Activated T-helper 2 cell treated with anti-CD3 and anti-CD28 coated beads, Interferon-gamma antibody, Interleukin-2, Interleukin-4, amounts not matched to agents 10 μg/mL and 5 μg/mL and 100 μg/mL, durations not matched to agents 14 hours and 24 hours and 36 hours (primary cell): ENCODE measurements around the gene GSG1L. TPM values are rescaled to one million over a fixed set of nuclear protein-coding genes. Genes with fewer than 3 reads are reported as not detected.
"Not testable (repeated sequence)": the region's sequence is repeated elsewhere in the genome, so short reads cannot be mapped to it uniquely, and the experiment has no call there.

Source experiments
- DNase-seq: peaks from one replicate; pipeline ENCODE4 v3.0.0; 2021; ENCODE audit warnings: low spot score
- H3K27ac Mint-ChIP-seq: one replicate; pipeline ENCODE4 v1.8.0; 2021; ENCODE audit warnings: mixed read lengths
- H3K27me3 Mint-ChIP-seq: one replicate; pipeline ENCODE4 v1.8.0; 2021; ENCODE audit warnings: low read depth, mixed read lengths
- H3K36me3 Mint-ChIP-seq: one replicate; pipeline ENCODE4 v1.8.0; 2021; ENCODE audit warnings: low read depth, mixed read lengths
- H3K4me1 Mint-ChIP-seq: one replicate; pipeline ENCODE4 v1.8.0; 2021; ENCODE audit warnings: low read depth, mixed read lengths
- H3K4me3 Mint-ChIP-seq: one replicate; pipeline ENCODE4 v1.8.0; 2021; ENCODE audit warnings: low read depth, mild to moderate bottlenecking, moderate library complexity, mixed read lengths
- H3K9me3 Mint-ChIP-seq: one replicate; pipeline ENCODE4 v1.8.0; 2021; ENCODE audit warnings: mixed read lengths
- intact Hi-C: fragments of 100-400 bp; cut with micrococcal nuclease; formaldehyde crosslinking; loops from one replicate; pipeline ENCODE4 v1.15.1; 2023
- total RNA-seq: library from RNA; stranded (reverse); gene quantifications from 2 replicates; pipeline ENCODE4 v1.2.3, GENCODE V29; 2022

GSG1L gene
- total RNA-seq, 1 donor from 2014 or later, result not detected

GRCh38 chr16:27994686-27995085, 68.8 kb downstream of the GSG1L start:
- Mint-ChIP-seq H3K36me3 (peaks cover 2% of the 10 kb centered on the region), H3K4me1 (peaks cover 21% of the 10 kb centered on the region), H3K4me3 (no peak overlapping the region), H3K27ac (no peak overlapping the region), H3K9me3 (peaks cover 20% of the 10 kb centered on the region), H3K27me3 (no peaks in the 10 kb centered on the region)
- no peak for DNase-seq
- intact Hi-C loops, result no loop called here

GRCh38 chr16:27993587-27993986, 69.9 kb downstream of the GSG1L start:
- Mint-ChIP-seq H3K27ac (no peak overlapping the region), H3K27me3 (no peaks in the 10 kb centered on the region), H3K4me1 (peaks cover 21% of the 10 kb centered on the region), H3K36me3 (peaks cover 2% of the 10 kb centered on the region), H3K4me3 (no peak overlapping the region), H3K9me3 (peaks cover 20% of the 10 kb centered on the region)
- no peak for DNase-seq
- intact Hi-C loops, result no loop called here

GRCh38 chr16:27991876-27992275, 71.6 kb downstream of the GSG1L start:
- Mint-ChIP-seq H3K4me1 (peaks cover 21% of the 10 kb centered on the region), H3K36me3 (peaks cover 2% of the 10 kb centered on the region), H3K27ac (no peak overlapping the region), H3K27me3 (no peaks in the 10 kb centered on the region), H3K4me3 (no peak overlapping the region), H3K9me3 (peaks cover 20% of the 10 kb centered on the region)
- intact Hi-C loops, result no loop called here
- DNase-seq, result no peak

- Mint-ChIP-seq H3K27ac (no peak overlapping the region), H3K4me3 (no peak overlapping the region), H3K27me3 (no peaks in the 10 kb centered on the region)
Observed at GRCh38 chr16:27985981-27986380, 77.5 kb downstream of the GSG1L start.

GRCh38 chr16:27984121-27984520, 79.4 kb downstream of the GSG1L start:
- no peak overlapping the region for H3K4me3 Mint-ChIP-seq
- peaks cover 2% of the 10 kb centered on the region for H3K27me3 Mint-ChIP-seq
- H3K9me3 Mint-ChIP-seq, result no peaks in the 10 kb centered on the region
- H3K27ac Mint-ChIP-seq, result no peak overlapping the region
- DNase-seq, result no peak
- H3K36me3 Mint-ChIP-seq, result no peaks in the 10 kb centered on the region
- H3K4me1 Mint-ChIP-seq, result no peaks in the 10 kb centered on the region
- intact Hi-C loops, result no loop called here

More at GRCh38 chr16:27985981-27986380, 77.5 kb downstream of the GSG1L start:
- H3K4me1 Mint-ChIP-seq, result no peaks in the 10 kb centered on the region
- intact Hi-C loops, result no loop called here
- no peaks in the 10 kb centered on the region for H3K36me3 Mint-ChIP-seq
- no peak for DNase-seq
- H3K9me3 Mint-ChIP-seq, result no peaks in the 10 kb centered on the region

GRCh38 chr16:27983244-27983643, 80.3 kb downstream of the GSG1L start:
- Mint-ChIP-seq H3K36me3 (no peaks in the 10 kb centered on the region), H3K9me3 (no peaks in the 10 kb centered on the region), H3K27ac (no peak overlapping the region), H3K4me1 (no peaks in the 10 kb centered on the region), H3K4me3 (no peak overlapping the region), H3K27me3 (peaks cover 2% of the 10 kb centered on the region)
- intact Hi-C loops, result no loop called here
- no peak for DNase-seq

GRCh38 chr16:27982184-27982583, 81.3 kb downstream of the GSG1L start:
- DNase-seq, result no peak
- Mint-ChIP-seq H3K4me1 (no peaks in the 10 kb centered on the region), H3K36me3 (no peaks in the 10 kb centered on the region), H3K4me3 (no peak overlapping the region), H3K27me3 (peaks cover 2% of the 10 kb centered on the region), H3K9me3 (no peaks in the 10 kb centered on the region), H3K27ac (no peak overlapping the region)
- intact Hi-C loops, result no loop called here

GRCh38 chr16:27980919-27981700, 82.4 kb downstream of the GSG1L start:
- intact Hi-C loops, result no loop called here
- Mint-ChIP-seq H3K4me3 (no peak overlapping the region), H3K4me1 (no peaks in the 10 kb centered on the region), H3K36me3 (no peaks in the 10 kb centered on the region), H3K9me3 (no peaks in the 10 kb centered on the region), H3K27me3 (peaks cover 2% of the 10 kb centered on the region), H3K27ac (no peak overlapping the region)
- DNase-seq, result no peak

GRCh38 chr16:27980076-27980775, 83.3 kb downstream of the GSG1L start:
- H3K27ac Mint-ChIP-seq, result no peak overlapping the region
- H3K4me1 Mint-ChIP-seq, result no peaks in the 10 kb centered on the region
- H3K36me3 Mint-ChIP-seq, result no peaks in the 10 kb centered on the region
- H3K9me3 Mint-ChIP-seq, result no peaks in the 10 kb centered on the region
- DNase-seq, result no peak
- intact Hi-C loops, result no loop called here
- H3K27me3 Mint-ChIP-seq, result peaks cover 4% of the 10 kb centered on the region
- H3K4me3 Mint-ChIP-seq, result no peak overlapping the region

- H3K9me3 Mint-ChIP-seq, H3K27me3 Mint-ChIP-seq, H3K4me1 Mint-ChIP-seq, H3K36me3 Mint-ChIP-seq, H3K27ac Mint-ChIP-seq, H3K4me3 Mint-ChIP-seq, intact Hi-C loops, DNase-seq: not testable (repeated sequence)
Observed at GRCh38 chr16:27979668-27980067, 83.8 kb downstream of the GSG1L start.

GRCh38 chr16:27978876-27979275, 84.6 kb downstream of the GSG1L start:
- no peak for DNase-seq
- Mint-ChIP-seq H3K4me1 (no peaks in the 10 kb centered on the region), H3K9me3 (no peaks in the 10 kb centered on the region), H3K27me3 (peaks cover 4% of the 10 kb centered on the region), H3K27ac (no peak overlapping the region), H3K4me3 (no peak overlapping the region), H3K36me3 (no peaks in the 10 kb centered on the region)
- intact Hi-C loops, result no loop called here

- Mint-ChIP-seq H3K27me3 (peaks cover 4% of the 10 kb centered on the region), H3K36me3 (no peaks in the 10 kb centered on the region), H3K27ac (no peak overlapping the region), H3K4me1 (no peaks in the 10 kb centered on the region), H3K9me3 (no peaks in the 10 kb centered on the region), H3K4me3 (no peak overlapping the region)
- no peak for DNase-seq
- intact Hi-C loops, result no loop called here
Observed at GRCh38 chr16:27977966-27978365, 85.5 kb downstream of the GSG1L start.

- H3K36me3 Mint-ChIP-seq, result no peaks in the 10 kb centered on the region
- H3K27ac Mint-ChIP-seq, result no peak overlapping the region
- no peaks in the 10 kb centered on the region for H3K4me1 Mint-ChIP-seq
- H3K4me3 Mint-ChIP-seq, result no peak overlapping the region
- H3K27me3 Mint-ChIP-seq, result peaks cover 4% of the 10 kb centered on the region
- intact Hi-C loops, result no loop called here
- DNase-seq, result no peak
- H3K9me3 Mint-ChIP-seq, result no peaks in the 10 kb centered on the region
Observed at GRCh38 chr16:27976990-27977389, 86.5 kb downstream of the GSG1L start.
